Measurements from ENCODE around the gene PLEKHH3. TPM values are rescaled to one million over a fixed set of nuclear protein-coding genes. Genes with fewer than 3 reads are reported as not detected.

PLEKHH3 gene
- 2.5 and 2.9 TPM in 2 replicates for total RNA-seq (2012; rRNA removed)
- polyA plus RNA-seq (2012; rRNA removed), result 10.5 and 13.2 TPM in 2 replicates
- 10.2 and 13.4 TPM in 2 replicates for polyA plus RNA-seq (2012; cell fraction: cytosol; rRNA removed)
- 19.1 and 48.9 TPM in 2 replicates for polyA plus RNA-seq (2012; cell fraction: nucleus; rRNA removed; ENCODE audit: low replicate concordance)
- percentile 45 among the genes with signal in this experiment for Bru-seq, nascent RNA
- BruChase-seq, experiment 1, labeled RNA remaining after a 6-hour chase, result percentile 61 among the genes with signal in this experiment
- percentile 56 among the genes with signal in this experiment for BruChase-seq, experiment 2, labeled RNA remaining after a 2-hour chase
- long read RNA-seq, partial matches to known transcripts, result 5 of 21 reads
- long read RNA-seq, other reads (novel, unspliced or antisense), result 5 of 21 reads

GRCh38 chr17:42676424-42677011 lies at the start of gene PLEKHH3:
Gene PLEKHH3, minus strand, starts transcription at chr17:42676994. Its CDS starts 431 bp downstream, at chr17:42676563.
- no TSS peak for BruUV-seq (replicated peaks)
- DNase-seq, result no peak
- H4K91ac ChIP-seq (ENCODE audit: insufficient read depth, low read depth, low read length), result peak within 1 kb of the TSS; percentile 79
- TF ChIP-seq CTCF (conservative IDR thresholded peaks at IDR 0.05; ENCODE audit: low read depth, low read length), result peak; percentile 33; the same call in 1 of the 2 replicates
- no peak for TF ChIP-seq MXI1 (IDR thresholded peaks at IDR 0.05; ENCODE audit: borderline replicate concordance, low read depth, low read length)
- no peak for TF ChIP-seq FOS (IDR thresholded peaks at IDR 0.05; ENCODE audit: low read depth, low read length)
- ATAC-seq (ENCODE audit: low read depth), result peak; percentile 8
- H2BK120ac ChIP-seq (ENCODE audit: low read depth, low read length), result peak within 1 kb of the TSS; percentile 46
- H3K79me1 ChIP-seq (ENCODE audit: low read depth in 1 of 2, low read length in 2 of 2), result peaks cover 15 to 73% of the 10 kb centered on the region in 2 experiments; a peak in 3 of 4 replicates
- peak within 1 kb of the TSS; percentile 33; the same call in 1 of the 2 replicates for H3K18ac ChIP-seq (ENCODE audit: low read depth, low read length)
- H4K20me1 ChIP-seq (ENCODE audit: insufficient read depth, low read length), result peaks cover 34% of the 10 kb centered on the region
- peak within 1 kb of the TSS; percentile 81 for H3K9ac ChIP-seq (ENCODE audit: low read depth, low read length)
- H2BK5ac ChIP-seq (ENCODE audit: low read depth, low read length, poor library complexity, severe bottlenecking), result peak within 1 kb of the TSS; percentile 83
- no peaks in the 10 kb centered on the region for H3K27me3 ChIP-seq (ENCODE audit: control insufficient read depth, insufficient read depth, low read length)
- no peaks in the 10 kb centered on the region for H3K9me3 ChIP-seq (ENCODE audit: control insufficient read depth, insufficient read depth, low read length)
- H4K8ac ChIP-seq (ENCODE audit: low read depth in 2 of 2, low read length in 2 of 2), result peak within 1 kb of the TSS; percentile 59 to 94; a peak in 3 of 4 replicates
- peak within 1 kb of the TSS; percentile 79 for H3K4me2 ChIP-seq (ENCODE audit: low read depth, low read length)
- H3K14ac ChIP-seq (replicated peaks; ENCODE audit: low read depth, low read length), result peak within 1 kb of the TSS; percentile 83
- H2BK15ac ChIP-seq (ENCODE audit: low read depth, low read length), result peak within 1 kb of the TSS; percentile 24; the same call in 1 of the 3 replicates
- H3K56ac ChIP-seq (ENCODE audit: extremely low read depth, insufficient read depth, low read length), result peak within 1 kb of the TSS; percentile 79; the same call in 1 of the 2 replicates
- POLR2A ChIA-PET (ENCODE audit: unreplicated experiment), result no interaction called here
- peaks cover 15% of the 10 kb centered on the region for H3K9me1 ChIP-seq (ENCODE audit: insufficient read depth, low read length)
- CTCF ChIA-PET, result interaction anchor here (0.6 to 0.8 kb wide), 3 partner anchors 99 to 820 kb away, joined by 3 read pairs; partner anchors contain the start of gene PSMC3IP
- in situ Hi-C loops (cut with MboI; ENCODE audit: low sequenced_read_pairs) (loop anchor here (25.0 kb wide), 1 partner anchor 636 kb away; no protein-coding TSS in a partner anchor), dilution Hi-C loops (cut with HindIII; ENCODE audit: low sequenced_read_pairs, unreplicated experiment) (no loop called here), intact Hi-C loops (cut with micrococcal nuclease) (no loop called here)
- 0% methylated on average over 12 of the region's 51 CpGs; no CpG with 5 or more reads in 1 of the 2 experiments for WGBS, 2 experiments (ENCODE audit: extremely low coverage in 2 of 2, insufficient read length in 1 of 2)
- peak within 1 kb of the TSS; percentile 63 for H2BK20ac ChIP-seq (ENCODE audit: low read depth, low read length)
- peak within 1 kb of the TSS; percentile 72 for H2AK9ac ChIP-seq (replicated peaks; ENCODE audit: low read depth, low read length, poor library complexity)
- H3K36me3 ChIP-seq (ENCODE audit: control insufficient read depth, insufficient read depth, low read length), result peaks cover 19% of the 10 kb centered on the region; the same call in 1 of the 2 replicates
- H3K23ac ChIP-seq (ENCODE audit: low read depth, low read length), result peak within 1 kb of the TSS; percentile 94
- peak within 1 kb of the TSS; percentile 90 for H3K4ac ChIP-seq (ENCODE audit: low read depth, low read length)
- H2AK5ac ChIP-seq (ENCODE audit: low read depth, low read length), result peak within 1 kb of the TSS; percentile 74
- H3K4me3 ChIP-seq (ENCODE audit: insufficient read depth, low read depth, low read length), result peak within 1 kb of the TSS; percentile 88
- peak within 1 kb of the TSS; percentile 92 for H2AFZ ChIP-seq (replicated peaks; ENCODE audit: low read length, poor library complexity)
- peak within 1 kb of the TSS; percentile 90 for H3K27ac ChIP-seq (ENCODE audit: insufficient read depth, low read length)
- peaks cover 37% of the 10 kb centered on the region for H3K4me1 ChIP-seq (ENCODE audit: control insufficient read depth, insufficient read depth, low read length)
- peak within 1 kb of the TSS; percentile 19 for H4K5ac ChIP-seq (ENCODE audit: low read depth, low read length)
